ENCODE data around the gene FBH1.

The FBH1 gene

GRCh38 chr10:5919568-5919967, 29.5 kb downstream of the FBH1 start:
- no peak overlapping the region for H3K27ac Mint-ChIP-seq
- H3K4me1 Mint-ChIP-seq (ENCODE audit: low read depth in 2 of 2) = no peaks in the 10 kb centered on the region
- no peaks in the 10 kb centered on the region for H3K9me3 Mint-ChIP-seq
- H3K36me3 Mint-ChIP-seq (ENCODE audit: insufficient read depth) = peaks cover 50% of the 10 kb centered on the region
- no peak overlapping the region for H3K4me3 Mint-ChIP-seq
- ATAC-seq (replicated peaks) (no peak), DNase-seq (no peak)
- H3K27me3 Mint-ChIP-seq = no peaks in the 10 kb centered on the region

GRCh38 chr10:5921746-5922145, 31.7 kb downstream of the FBH1 start:
- H3K4me1 Mint-ChIP-seq (ENCODE audit: low read depth in 2 of 2) = no peaks in the 10 kb centered on the region
- no peak for ATAC-seq (replicated peaks)

GRCh38 chr10:5924889-5925288, 34.8 kb downstream of the FBH1 start:
- H3K36me3 Mint-ChIP-seq (ENCODE audit: insufficient read depth) = peaks cover 65% of the 10 kb centered on the region
- H3K4me1 Mint-ChIP-seq (ENCODE audit: low read depth in 2 of 2) = no peaks in the 10 kb centered on the region
- DNase-seq = no peak
- no peaks in the 10 kb centered on the region for H3K27me3 Mint-ChIP-seq
- no peak for ATAC-seq (replicated peaks)
- H3K27ac Mint-ChIP-seq = peak overlapping the region in 1 of 2 donors; percentile 32
- H3K9me3 Mint-ChIP-seq = no peaks in the 10 kb centered on the region
- H3K4me3 Mint-ChIP-seq = no peak overlapping the region

More at GRCh38 chr10:5921746-5922145, 31.7 kb downstream of the FBH1 start:
- Mint-ChIP-seq H3K27ac (no peak overlapping the region), H3K36me3 (ENCODE audit: insufficient read depth) (peaks cover 55% of the 10 kb centered on the region), H3K27me3 (no peaks in the 10 kb centered on the region), H3K4me3 (no peak overlapping the region), H3K9me3 (no peaks in the 10 kb centered on the region)
- no peak for DNase-seq

GRCh38 chr10:5927306-5927705, 37.3 kb downstream of the FBH1 start:
- Mint-ChIP-seq H3K4me1 (ENCODE audit: low read depth in 2 of 2) (no peaks in the 10 kb centered on the region), H3K9me3 (no peaks in the 10 kb centered on the region), H3K36me3 (ENCODE audit: insufficient read depth) (peaks cover 68% of the 10 kb centered on the region), H3K27ac (no peak overlapping the region), H3K27me3 (no peaks in the 10 kb centered on the region), H3K4me3 (no peak overlapping the region)
- ATAC-seq (replicated peaks) = no peak
- DNase-seq = no peak

- Mint-ChIP-seq H3K27ac (no peak overlapping the region), H3K4me1 (ENCODE audit: low read depth in 2 of 2) (no peaks in the 10 kb centered on the region), H3K9me3 (no peaks in the 10 kb centered on the region), H3K27me3 (no peaks in the 10 kb centered on the region), H3K36me3 (ENCODE audit: insufficient read depth) (peaks cover 67% of the 10 kb centered on the region), H3K4me3 (no peak overlapping the region)
- ATAC-seq (replicated peaks) = no peak
- DNase-seq = no peak
Measured at GRCh38 chr10:5929442-5929841, 39.4 kb downstream of the FBH1 start.

- no peak for DNase-seq
- no peaks in the 10 kb centered on the region for H3K9me3 Mint-ChIP-seq
- H3K36me3 Mint-ChIP-seq (ENCODE audit: insufficient read depth) = peaks cover 66% of the 10 kb centered on the region
- no peak overlapping the region for H3K27ac Mint-ChIP-seq
- no peak for ATAC-seq (replicated peaks)
- no peaks in the 10 kb centered on the region for H3K27me3 Mint-ChIP-seq
- H3K4me1 Mint-ChIP-seq (ENCODE audit: low read depth in 2 of 2) = no peaks in the 10 kb centered on the region
- H3K4me3 Mint-ChIP-seq = no peak overlapping the region
Measured at GRCh38 chr10:5930272-5930671, 40.2 kb downstream of the FBH1 start.

- Mint-ChIP-seq H3K27ac (peak overlapping the region; percentile 25 to 71), H3K4me3 (no peak overlapping the region), H3K9me3 (no peaks in the 10 kb centered on the region), H3K36me3 (ENCODE audit: insufficient read depth) (peaks cover 64% of the 10 kb centered on the region), H3K27me3 (no peaks in the 10 kb centered on the region), H3K4me1 (ENCODE audit: low read depth in 2 of 2) (no peaks in the 10 kb centered on the region)
- ATAC-seq (replicated peaks) (no peak), DNase-seq (no peak)
Measured at GRCh38 chr10:5932345-5932744, 42.3 kb downstream of the FBH1 start.

- DNase-seq (no peak), ATAC-seq (replicated peaks) (no peak)
- no peak overlapping the region for H3K4me3 Mint-ChIP-seq
- peaks cover 52% of the 10 kb centered on the region for H3K36me3 Mint-ChIP-seq (ENCODE audit: insufficient read depth)
- H3K9me3 Mint-ChIP-seq = no peaks in the 10 kb centered on the region
- H3K27me3 Mint-ChIP-seq = no peaks in the 10 kb centered on the region
- H3K27ac Mint-ChIP-seq = no peak overlapping the region
- H3K4me1 Mint-ChIP-seq (ENCODE audit: low read depth in 2 of 2) = no peaks in the 10 kb centered on the region
Measured at GRCh38 chr10:5933909-5934546, 44.0 kb downstream of the FBH1 start.

- Mint-ChIP-seq H3K4me1 (ENCODE audit: low read depth in 2 of 2) (no peaks in the 10 kb centered on the region), H3K9me3 (no peaks in the 10 kb centered on the region), H3K27me3 (no peaks in the 10 kb centered on the region), H3K4me3 (no peak overlapping the region), H3K27ac (no peak overlapping the region), H3K36me3 (ENCODE audit: insufficient read depth) (peaks cover 41% of the 10 kb centered on the region)
- ATAC-seq (replicated peaks) (no peak), DNase-seq (no peak)
Measured at GRCh38 chr10:5935628-5936027, 45.6 kb downstream of the FBH1 start.

GRCh38 chr10:5937016-5937415, 47.0 kb downstream of the FBH1 start:
- no peaks in the 10 kb centered on the region for H3K9me3 Mint-ChIP-seq
- H3K4me1 Mint-ChIP-seq (ENCODE audit: low read depth in 2 of 2) = no peaks in the 10 kb centered on the region
- H3K27ac Mint-ChIP-seq = no peak overlapping the region
- DNase-seq = no peak
- H3K36me3 Mint-ChIP-seq (ENCODE audit: insufficient read depth) = peaks cover 36% of the 10 kb centered on the region
- H3K4me3 Mint-ChIP-seq = no peak overlapping the region
- no peak for ATAC-seq (replicated peaks)
- no peaks in the 10 kb centered on the region for H3K27me3 Mint-ChIP-seq

GRCh38 chr10:5938291-5938690, 48.2 kb downstream of the FBH1 start:
- H3K4me3 Mint-ChIP-seq = no peak overlapping the region
- DNase-seq = no peak
- peaks cover 36% of the 10 kb centered on the region for H3K36me3 Mint-ChIP-seq (ENCODE audit: insufficient read depth)
- H3K27me3 Mint-ChIP-seq = no peaks in the 10 kb centered on the region
- no peaks in the 10 kb centered on the region for H3K9me3 Mint-ChIP-seq
- H3K27ac Mint-ChIP-seq = no peak overlapping the region
- H3K4me1 Mint-ChIP-seq (ENCODE audit: low read depth in 2 of 2) = peaks cover 0 to 4% of the 10 kb centered on the region in 2 donors
- ATAC-seq (replicated peaks) = no peak

- Mint-ChIP-seq H3K4me3 (no peak overlapping the region), H3K27me3 (no peaks in the 10 kb centered on the region), H3K4me1 (ENCODE audit: low read depth in 2 of 2) (peaks cover 3 to 6% of the 10 kb centered on the region in 2 donors), H3K9me3 (no peaks in the 10 kb centered on the region), H3K36me3 (ENCODE audit: insufficient read depth) (peaks cover 17% of the 10 kb centered on the region), H3K27ac (peak overlapping the region in 1 of 2 donors; percentile 1)
- DNase-seq (no peak), ATAC-seq (replicated peaks) (no peak)
Measured at GRCh38 chr10:5940807-5941218, 50.8 kb downstream of the FBH1 start.

- DNase-seq (no peak), ATAC-seq (replicated peaks) (no peak)
- Mint-ChIP-seq H3K4me3 (no peak overlapping the region), H3K36me3 (ENCODE audit: insufficient read depth) (peaks cover 12% of the 10 kb centered on the region), H3K27ac (no peak overlapping the region), H3K4me1 (ENCODE audit: low read depth in 2 of 2) (peaks cover 5 to 10% of the 10 kb centered on the region in 2 donors), H3K27me3 (no peaks in the 10 kb centered on the region), H3K9me3 (no peaks in the 10 kb centered on the region)
Measured at GRCh38 chr10:5941579-5941978, 51.5 kb downstream of the FBH1 start.

GRCh38 chr10:5942001-5942400, 52.0 kb downstream of the FBH1 start:
- ATAC-seq (replicated peaks) = no peak
- peaks cover 5 to 10% of the 10 kb centered on the region in 2 donors for H3K4me1 Mint-ChIP-seq (ENCODE audit: low read depth in 2 of 2)
- no peaks in the 10 kb centered on the region for H3K9me3 Mint-ChIP-seq
- H3K4me3 Mint-ChIP-seq = no peak overlapping the region
- no peaks in the 10 kb centered on the region for H3K27me3 Mint-ChIP-seq
- peaks cover 7% of the 10 kb centered on the region for H3K36me3 Mint-ChIP-seq (ENCODE audit: insufficient read depth)
- DNase-seq = no peak
- H3K27ac Mint-ChIP-seq = no peak overlapping the region
